Right atrium auricular region (tissue), 2 donors: ENCODE measurements around the gene TULP1. TPM values are rescaled to one million over a fixed set of nuclear protein-coding genes. Genes with fewer than 3 reads are reported as not detected.
A peak's percentile ranks its signal among the peaks of the same experiment; 100 is the strongest.

Source experiments
- DNase-seq: peaks from one replicate; pipeline ENCODE4 v3.0.0-alpha.2; 2019; ENCODE audit warnings: low spot score
- H3K27ac ChIP-seq, 2 donors: fragments of 200-600 bp; sonication (generic); 1 replicate in 1 of 2; 2 replicates in 1 of 2; pipeline ENCODE4 v1.5.1; 2016 to 2019
- H3K27me3 ChIP-seq, 2 donors: fragments of 200-600 bp; sonication (generic); one replicate each; pipeline versions ENCODE4 v1.5.1 to v1.6.0; 2017 to 2019
- H3K36me3 ChIP-seq: fragments of 200-600 bp; sonication (generic); one replicate; pipeline ENCODE4 v1.5.1; 2016
- H3K4me1 ChIP-seq, 2 donors: fragments of 200-600 bp; sonication (generic); one replicate each; pipeline versions ENCODE4 v1.5.1 to v1.6.0; 2017 to 2019
- H3K4me3 ChIP-seq, 2 donors: fragments of 200-600 bp; sonication (generic); 1 replicate in 1 of 2; 2 replicates in 1 of 2; pipeline ENCODE4 v1.5.1; 2017 to 2019; ENCODE audit warnings: mild to moderate bottlenecking in 1 of 2, moderate library complexity in 1 of 2
- H3K9me3 ChIP-seq, 2 donors: fragments of 200-600 bp; sonication (generic); one replicate each; pipeline ENCODE4 v1.5.1; 2019
- CTCF ChIP-seq, 2 donors: fragments of 200-600 bp; sonication (generic); IDR thresholded peaks; one replicate each; pipeline ENCODE4 v1.5.1; 2019; ENCODE audit warnings: antibody characterized with exemption in 2 of 2
- total RNA-seq, 2 donors: library from RNA; depleted of rRNA; stranded (reverse); fragments of >200 nt; gene quantifications; one replicate each; pipeline ENCODE4 v1.1.0, GENCODE V29; 2016

TULP1 gene
- total RNA-seq, 2 donors from 2014 or later, result not detected

GRCh38 chr6:35468980-35469750 is 43.5 kb downstream of the TULP1 start:
- H3K36me3 ChIP-seq, result peaks cover 36% of the 10 kb centered on the region
- no peaks in the 10 kb centered on the region for H3K9me3 ChIP-seq
- no peak for DNase-seq
- no peaks in the 10 kb centered on the region for H3K27me3 ChIP-seq
- peak overlapping the region; percentile 87 to 88 for H3K27ac ChIP-seq
- H3K4me3 ChIP-seq, result peak overlapping the region; percentile 77 to 80
- TF ChIP-seq CTCF (IDR thresholded peaks at IDR 0.05), result no peak
- peaks cover 0 to 34% of the 10 kb centered on the region in 2 donors for H3K4me1 ChIP-seq

GRCh38 chr6:35468181-35468979 is 44.3 kb downstream of the TULP1 start, which contains the start of gene RPL10A:
Gene RPL10A, plus strand, starts transcription at chr6:35468401. Its CDS starts 34 bp downstream, at chr6:35468435.
- Histone ChIP-seq H3K9me3 (no peaks in the 10 kb centered on the region), H3K27me3 (no peaks in the 10 kb centered on the region), H3K4me1 (peaks cover 0 to 34% of the 10 kb centered on the region in 2 donors), H3K4me3 (peak within 1 kb of the TSS; percentile 77 to 80), H3K27ac (peak within 1 kb of the TSS; percentile 87 to 88), H3K36me3 (peaks cover 36% of the 10 kb centered on the region)
- peak; percentile 90 to 96 for TF ChIP-seq CTCF (IDR thresholded peaks at IDR 0.05)
- DNase-seq, result peak; percentile 95

GRCh38 chr6:35465646-35466045 is 47.0 kb downstream of the TULP1 start:
- no peaks in the 10 kb centered on the region for H3K27me3 ChIP-seq
- peaks cover 0 to 24% of the 10 kb centered on the region in 2 donors for H3K4me1 ChIP-seq
- H3K36me3 ChIP-seq, result peaks cover 12% of the 10 kb centered on the region
- TF ChIP-seq CTCF (IDR thresholded peaks at IDR 0.05), result no peak
- H3K27ac ChIP-seq, result no peak overlapping the region
- no peak for DNase-seq
- no peak overlapping the region for H3K4me3 ChIP-seq
- no peaks in the 10 kb centered on the region for H3K9me3 ChIP-seq

DNA sequence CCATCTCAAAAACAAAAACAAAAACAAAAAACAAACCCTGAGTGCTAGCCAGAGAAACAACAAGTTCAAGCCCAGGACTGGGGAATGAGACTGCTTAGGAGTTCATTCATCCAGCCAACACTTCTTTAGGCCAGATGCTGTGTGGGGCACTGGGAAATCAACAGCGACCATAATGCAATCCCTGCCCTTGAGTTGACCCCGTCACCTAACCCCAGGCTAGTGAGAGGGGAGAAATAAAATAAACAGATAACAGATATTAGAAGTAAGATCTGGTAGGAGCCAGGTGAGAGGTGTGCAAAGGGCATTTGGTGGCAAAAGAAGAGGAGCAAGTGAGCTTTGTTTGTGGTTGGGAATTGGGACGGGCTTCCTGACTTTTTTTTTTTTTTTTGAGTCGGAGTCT is 49.4 kb downstream of the TULP1 start:
- peaks cover 0 to 7% of the 10 kb centered on the region in 2 donors for H3K4me1 ChIP-seq
- no peak for DNase-seq
- H3K27me3 ChIP-seq, result no peaks in the 10 kb centered on the region
- TF ChIP-seq CTCF (IDR thresholded peaks at IDR 0.05), result no peak
- H3K36me3 ChIP-seq, result no peaks in the 10 kb centered on the region
- no peaks in the 10 kb centered on the region for H3K9me3 ChIP-seq
- no peak overlapping the region for H3K27ac ChIP-seq
- no peak overlapping the region for H3K4me3 ChIP-seq

GRCh38 chr6:35461270-35461669 is 51.4 kb downstream of the TULP1 start:
- DNase-seq, result no peak
- TF ChIP-seq CTCF (IDR thresholded peaks at IDR 0.05), result no peak
- H3K4me3 ChIP-seq, result no peak overlapping the region
- no peak overlapping the region for H3K27ac ChIP-seq
- H3K9me3 ChIP-seq, result no peaks in the 10 kb centered on the region
- H3K27me3 ChIP-seq, result no peaks in the 10 kb centered on the region
- no peaks in the 10 kb centered on the region for H3K4me1 ChIP-seq
- no peaks in the 10 kb centered on the region for H3K36me3 ChIP-seq
